GM19324 (cell line): Measurements from ENCODE around the gene ZFYVE27.
A peak's percentile ranks its signal among the peaks of the same experiment; 100 is the strongest.

ENCODE experiments used
- ATAC-seq: cut with Tn5 transposase; IDR thresholded peaks from one replicate; pipeline ENCODE4 v1.9.1; 2021; ENCODE audit warnings: mild to moderate bottlenecking, moderate library complexity; ENCODE audit not compliant: unreplicated experiment, low FRiP score

The ZFYVE27 gene

GRCh38 chr10:97714401-97715258 lies 22.3 kb upstream of the ZFYVE27 start:
- ATAC-seq, result peak; percentile 31

DNA sequence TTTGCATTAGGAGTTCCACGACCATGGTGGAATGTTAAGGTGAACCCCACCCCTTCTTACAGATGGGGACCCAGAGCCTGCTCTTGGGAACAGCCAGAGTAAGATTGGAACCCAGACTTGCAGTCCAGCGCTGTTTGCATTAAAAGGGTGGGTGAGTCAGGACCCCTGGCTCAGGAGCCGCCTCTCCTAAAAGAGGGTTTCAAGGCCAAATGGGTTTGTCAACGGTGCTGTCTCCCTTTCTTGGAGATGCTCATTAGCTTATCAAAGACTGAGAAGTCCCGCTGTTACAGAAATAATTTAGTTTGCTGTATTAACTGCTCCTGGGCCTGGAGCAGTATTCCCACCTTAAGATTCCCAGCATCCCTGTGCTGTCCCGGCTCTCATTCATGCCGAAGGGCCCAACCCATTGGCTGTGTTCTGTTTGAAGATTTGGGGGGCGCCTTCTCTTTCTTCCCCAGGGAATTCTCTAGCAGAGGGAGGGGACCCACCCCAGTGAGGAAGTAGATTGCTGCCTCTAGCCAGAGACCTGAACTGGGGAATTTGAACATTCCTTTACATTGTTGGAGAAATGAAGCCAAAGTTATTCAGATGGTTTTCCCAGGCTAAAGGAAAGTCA lies 21.6 kb upstream of the ZFYVE27 start:
- no peak for ATAC-seq

DNA sequence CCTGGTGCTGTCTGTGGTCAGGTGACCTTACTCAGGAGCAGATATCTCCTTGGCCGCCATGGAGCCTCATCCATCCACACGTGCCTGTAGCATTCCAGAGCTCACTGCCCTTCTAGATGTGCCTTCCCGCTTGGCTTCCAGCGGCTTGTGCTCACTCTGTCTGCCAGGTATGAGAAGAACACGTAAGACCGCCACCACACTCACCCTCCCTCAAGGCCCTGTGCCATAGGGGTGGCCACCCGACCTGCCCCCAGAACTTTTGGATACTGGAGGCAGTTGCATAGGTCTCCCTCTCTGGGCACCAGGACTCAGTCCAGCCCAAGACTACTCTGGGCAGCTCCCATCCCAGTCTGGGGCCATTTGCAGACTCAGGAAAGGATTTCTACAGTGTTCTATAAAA lies 19.3 kb upstream of the ZFYVE27 start:
- no peak for ATAC-seq

GRCh38 chr10:97718178-97718577 lies 18.8 kb upstream of the ZFYVE27 start:
- ATAC-seq, result no peak

DNA sequence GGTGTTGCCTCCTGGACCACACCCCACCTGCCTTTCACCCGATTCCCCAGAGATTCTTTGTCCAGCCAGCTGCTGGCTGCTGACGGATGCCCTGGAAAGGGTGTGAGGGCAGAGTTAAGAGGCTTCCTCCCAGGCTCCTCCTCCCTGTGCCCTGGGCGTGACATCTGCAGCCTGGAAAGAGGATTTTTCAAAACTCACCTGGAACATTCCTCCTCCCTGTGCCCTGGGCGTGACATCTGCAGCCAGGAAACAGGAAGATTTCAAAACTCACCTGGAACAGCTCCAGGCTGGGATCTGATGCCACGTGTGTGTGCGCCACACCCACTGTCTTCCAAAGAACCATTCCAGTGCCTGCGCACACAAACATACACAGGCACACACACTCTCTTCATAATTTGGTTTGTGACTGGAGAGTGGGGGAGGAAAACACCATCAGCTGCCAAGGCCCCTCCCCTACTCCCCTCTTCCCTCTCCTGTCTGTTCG lies 18.2 kb upstream of the ZFYVE27 start:
- no peak for ATAC-seq

DNA sequence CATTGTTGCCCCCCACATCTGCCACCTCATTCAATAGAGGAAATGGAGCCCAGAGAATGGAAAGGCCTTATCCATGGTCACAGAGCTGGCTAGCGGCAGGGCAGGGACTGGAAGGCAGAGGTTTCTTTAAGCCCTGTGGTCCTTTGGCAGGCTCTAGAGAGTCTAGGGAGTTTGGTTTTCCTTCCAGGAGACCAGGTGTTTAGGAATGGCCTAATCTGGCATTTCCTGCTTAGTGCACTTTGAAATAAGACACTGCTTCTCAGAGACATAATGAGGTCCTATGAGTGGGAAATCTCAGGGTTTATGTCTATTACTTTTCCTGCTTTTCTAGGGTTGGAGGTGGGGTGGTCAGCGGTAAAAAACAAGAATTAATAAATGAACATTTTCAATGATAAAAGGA lies 17.3 kb upstream of the ZFYVE27 start:
- ATAC-seq, result no peak

GRCh38 chr10:97721871-97722780 lies 14.8 kb upstream of the ZFYVE27 start:
- no peak for ATAC-seq

DNA sequence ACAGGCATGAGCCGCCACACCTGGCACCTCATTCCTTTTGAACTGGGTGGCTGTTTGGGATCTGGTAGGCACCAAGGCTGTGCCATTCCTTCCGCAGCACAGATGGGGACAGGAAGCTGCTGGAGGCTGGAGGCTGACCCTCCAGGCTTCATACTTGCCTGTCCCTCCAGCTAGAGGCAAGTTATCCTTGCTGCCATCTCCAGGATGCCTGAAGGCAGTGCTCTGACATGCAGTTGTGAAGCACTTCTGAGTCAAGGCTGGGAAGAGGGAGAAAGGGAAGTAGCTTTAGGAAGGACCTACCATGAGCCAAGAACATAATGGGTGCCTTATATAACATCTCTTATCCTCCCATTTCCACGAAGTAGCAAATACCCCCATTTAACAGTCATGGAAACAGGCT lies 13.9 kb upstream of the ZFYVE27 start:
- no peak for ATAC-seq

GRCh38 chr10:97724341-97724941 lies 12.5 kb upstream of the ZFYVE27 start:
- no peak for ATAC-seq

DNA sequence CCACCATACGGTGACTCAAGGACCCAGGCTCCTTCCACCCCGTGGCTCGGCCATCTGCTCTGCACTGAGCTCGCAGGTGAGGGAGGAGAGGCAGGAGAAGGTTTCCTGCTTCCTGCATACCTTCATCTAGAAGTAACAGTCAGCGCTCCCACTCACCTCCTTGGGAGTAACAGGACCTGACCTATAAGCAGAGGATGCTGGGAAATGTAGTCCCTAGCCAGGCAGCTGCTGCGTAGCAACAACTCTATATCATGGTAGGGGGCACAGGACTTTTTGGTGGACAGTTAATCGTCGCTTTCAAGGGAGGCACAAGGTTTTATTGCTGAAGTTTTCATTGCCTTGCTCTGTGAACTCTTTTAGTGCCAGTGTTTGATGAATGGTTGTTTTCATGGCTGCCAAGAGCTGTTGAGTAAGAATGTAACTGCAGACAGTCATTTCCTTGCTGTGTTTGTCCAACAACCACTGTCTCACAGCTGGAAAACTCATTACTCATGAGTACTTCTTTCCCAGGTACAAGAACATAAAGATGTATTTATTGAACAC lies 10.2 kb upstream of the ZFYVE27 start:
- ATAC-seq, result no peak

GRCh38 chr10:97729014-97729413 lies 7.9 kb upstream of the ZFYVE27 start:
- no peak for ATAC-seq

DNA sequence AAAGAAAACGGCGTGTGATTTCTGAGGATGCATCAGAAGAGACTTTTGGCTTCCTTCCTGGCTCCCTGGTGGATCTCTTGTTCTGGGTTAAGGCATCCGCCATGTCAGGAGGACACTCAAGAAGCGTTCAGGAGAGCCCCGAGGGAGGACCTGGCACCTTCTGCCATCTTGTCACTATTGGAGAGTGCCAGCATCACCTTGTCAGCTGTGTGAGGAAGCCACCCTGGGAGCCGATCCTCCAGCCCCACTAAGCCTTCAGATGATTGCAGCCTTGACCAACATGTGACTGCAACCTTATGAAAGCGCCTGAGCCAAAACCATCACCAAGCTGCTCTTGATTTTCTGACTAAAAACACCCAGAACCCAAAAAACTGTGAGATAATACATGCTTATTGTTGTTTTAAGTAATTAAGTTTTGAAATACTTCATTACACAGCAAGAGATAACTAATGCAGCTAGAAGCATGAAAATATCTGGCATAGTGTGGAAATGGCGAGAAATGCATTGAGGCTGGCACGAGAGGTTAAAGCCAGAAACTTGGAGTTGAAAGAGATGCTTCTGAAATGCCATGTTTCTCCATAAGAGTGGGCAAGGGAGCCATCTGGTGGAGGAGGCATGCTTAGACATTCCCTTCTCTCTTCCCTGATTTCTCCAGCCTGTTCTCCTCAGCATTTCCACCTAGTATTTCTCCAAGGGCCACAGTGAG lies 5.4 kb upstream of the ZFYVE27 start:
- no peak for ATAC-seq

DNA sequence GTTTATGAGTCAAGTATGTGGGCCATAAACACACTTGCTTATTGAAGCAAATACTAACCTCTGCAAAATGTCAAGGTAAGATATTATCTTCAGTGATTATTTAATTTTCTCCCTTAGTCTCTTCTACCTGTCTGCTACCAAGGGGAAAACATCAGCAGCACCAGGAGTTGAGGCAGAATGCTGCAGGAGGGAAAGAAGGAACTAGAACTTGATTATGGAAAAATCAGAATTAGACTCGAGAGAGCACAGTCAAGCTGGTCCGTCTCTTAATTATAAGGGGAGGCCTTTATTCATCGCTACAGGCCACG lies 4.9 kb upstream of the ZFYVE27 start:
- ATAC-seq, result no peak

GRCh38 chr10:97733256-97733655 lies 3.7 kb upstream of the ZFYVE27 start:
- ATAC-seq, result no peak

DNA sequence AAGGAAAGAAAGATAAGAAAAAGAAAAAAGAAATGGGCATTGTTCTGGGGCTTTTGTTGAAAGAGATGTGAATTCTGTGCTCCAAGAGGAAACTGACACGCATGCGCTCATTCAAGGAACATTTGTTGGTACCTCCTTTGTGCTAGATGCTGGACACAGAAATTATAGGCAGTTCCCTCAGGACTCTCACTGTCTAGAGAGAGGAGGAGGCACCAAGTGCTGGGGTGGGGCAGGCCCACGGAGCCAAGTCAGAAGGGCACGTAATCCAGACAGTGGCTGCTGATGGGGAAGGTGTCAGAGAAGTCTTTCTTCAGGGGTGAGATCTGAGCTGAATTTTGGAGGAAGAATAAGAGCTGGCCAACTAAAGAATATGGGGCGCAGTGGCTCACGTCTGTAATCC lies 2.9 kb upstream of the ZFYVE27 start:
- ATAC-seq, result no peak

- ATAC-seq, result no peak
Measured at GRCh38 chr10:97736403-97736901, 476 bp upstream of the ZFYVE27 start.

GRCh38 chr10:97737770-97738265 lies 890 bp downstream of the ZFYVE27 start:
- no peak for ATAC-seq

GRCh38 chr10:97738616-97739015 lies 1.7 kb downstream of the ZFYVE27 start:
- ATAC-seq, result no peak

DNA sequence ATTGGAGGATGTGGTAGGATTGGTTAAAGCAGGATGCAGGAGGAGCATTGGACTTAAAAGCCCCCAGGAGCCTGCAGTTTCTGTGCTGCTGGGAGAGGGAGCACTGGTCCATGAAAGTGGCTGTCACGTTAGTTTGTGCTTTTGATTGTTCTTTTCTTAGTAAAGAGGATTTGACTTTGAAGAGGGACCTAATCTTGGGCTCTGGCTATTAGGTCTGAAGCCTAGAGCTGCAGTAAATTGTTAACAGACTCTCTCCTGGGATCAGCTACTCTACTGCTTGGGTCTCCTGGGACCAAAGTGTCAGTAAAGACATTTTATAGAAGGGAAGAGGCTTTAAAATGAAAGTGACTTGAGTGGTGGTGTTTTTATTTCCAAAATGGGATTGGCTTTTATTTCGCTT lies 3.7 kb downstream of the ZFYVE27 start:
- no peak for ATAC-seq
